ENCODE measurements around the gene KIF6. TPM values are rescaled to one million over a fixed set of nuclear protein-coding genes. Genes with fewer than 3 reads are reported as not detected.

Gene KIF6
- polyA plus RNA-seq, 1 donor (not counting 4 experiments of a cell fraction or from before 2014, with no cell fraction given): 0.14 TPM

DNA sequence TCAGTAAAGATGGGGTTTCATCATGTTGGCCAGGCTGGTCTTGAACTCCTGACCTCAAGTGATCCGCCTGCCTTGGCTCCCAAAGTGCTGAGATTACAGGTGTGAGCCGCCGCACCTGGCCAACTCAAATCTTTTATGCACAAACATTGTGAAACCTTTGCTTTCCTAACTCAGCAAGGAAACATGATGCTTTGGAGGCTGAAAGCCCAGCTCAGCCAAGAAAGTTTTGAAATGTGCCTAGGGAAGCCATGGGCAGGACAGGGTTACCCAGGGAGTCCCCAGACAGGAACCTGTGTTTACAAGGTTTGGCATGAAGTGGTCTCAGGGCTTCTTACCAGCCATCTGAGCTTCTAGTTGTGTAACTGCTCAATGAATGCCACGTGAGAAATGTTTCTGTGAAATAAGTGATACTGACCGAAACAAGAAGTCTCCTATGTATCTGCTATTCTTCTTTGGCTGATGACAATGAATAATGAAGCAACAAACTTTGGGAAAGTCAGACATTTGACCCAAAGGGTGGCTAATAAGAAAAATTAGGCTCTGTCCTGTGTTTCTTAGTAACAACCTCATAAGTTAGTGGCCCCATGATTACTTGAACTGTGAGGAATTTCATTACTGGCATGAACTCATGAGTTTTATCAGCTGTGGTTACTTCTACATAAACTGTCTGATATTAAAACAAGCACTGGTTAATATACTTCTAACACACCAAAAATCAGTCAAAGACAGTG lies 163.5 kb downstream of the KIF6 start:
- Histone ChIP-seq H3K36me3 (ENCODE audit: control insufficient read depth in 2 of 2, extremely low read depth in 1 of 2, insufficient read depth in 2 of 2, low read length in 2 of 2) (no peaks in the 10 kb centered on the region), H3K9ac (ENCODE audit: control insufficient read depth, extremely low read depth, insufficient read depth, low read length) (no peak overlapping the region), H3K9me1 (ENCODE audit: control insufficient read depth, extremely low read depth, insufficient read depth, low read length) (no peaks in the 10 kb centered on the region), H3K79me2 (ENCODE audit: control insufficient read depth, insufficient read depth, low read length) (no peaks in the 10 kb centered on the region), H3K27ac (ENCODE audit: control insufficient read depth, insufficient read depth, low read length) (no peak overlapping the region), H2AFZ (ENCODE audit: control insufficient read depth, low read length) (no peak overlapping the region), H3K4me1 (ENCODE audit: control insufficient read depth, extremely low read depth, insufficient read depth, low read length) (no peaks in the 10 kb centered on the region), H3K4me3 (ENCODE audit: control insufficient read depth in 2 of 3, extremely low read depth in 1 of 3, insufficient read depth in 2 of 3, low read depth in 1 of 3, low read length in 3 of 3) (no peak overlapping the region), H3K9me3 (ENCODE audit: control insufficient read depth, low read depth, low read length) (no peaks in the 10 kb centered on the region), H3K27me3 (ENCODE audit: control insufficient read depth, extremely low read depth, insufficient read depth, low read length) (no peaks in the 10 kb centered on the region), H4K20me1 (ENCODE audit: control insufficient read depth, extremely low read depth, insufficient read depth, low read length) (no peaks in the 10 kb centered on the region), H3K4me2 (ENCODE audit: control insufficient read depth, extremely low read depth, insufficient read depth, low read depth, low read length) (no peak overlapping the region)
- no peak for DNase-seq (ENCODE audit: low read depth, low spot score)
- dilution Hi-C loops (cut with MboI; ENCODE audit: extremely low pct_ligation_motif_present, low sequenced_read_pairs): no loop called here
- no peak for FAIRE-seq
- TF ChIP-seq, protein P1, sequence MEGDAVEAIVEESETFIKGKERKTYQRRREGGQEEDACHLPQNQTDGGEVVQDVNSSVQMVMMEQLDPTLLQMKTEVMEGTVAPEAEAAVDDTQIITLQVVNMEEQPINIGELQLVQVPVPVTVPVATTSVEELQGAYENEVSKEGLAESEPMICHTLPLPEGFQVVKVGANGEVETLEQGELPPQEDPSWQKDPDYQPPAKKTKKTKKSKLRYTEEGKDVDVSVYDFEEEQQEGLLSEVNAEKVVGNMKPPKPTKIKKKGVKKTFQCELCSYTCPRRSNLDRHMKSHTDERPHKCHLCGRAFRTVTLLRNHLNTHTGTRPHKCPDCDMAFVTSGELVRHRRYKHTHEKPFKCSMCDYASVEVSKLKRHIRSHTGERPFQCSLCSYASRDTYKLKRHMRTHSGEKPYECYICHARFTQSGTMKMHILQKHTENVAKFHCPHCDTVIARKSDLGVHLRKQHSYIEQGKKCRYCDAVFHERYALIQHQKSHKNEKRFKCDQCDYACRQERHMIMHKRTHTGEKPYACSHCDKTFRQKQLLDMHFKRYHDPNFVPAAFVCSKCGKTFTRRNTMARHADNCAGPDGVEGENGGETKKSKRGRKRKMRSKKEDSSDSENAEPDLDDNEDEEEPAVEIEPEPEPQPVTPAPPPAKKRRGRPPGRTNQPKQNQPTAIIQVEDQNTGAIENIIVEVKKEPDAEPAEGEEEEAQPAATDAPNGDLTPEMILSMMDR (optimal IDR thresholded peaks at IDR 0.05 in 1 of 3, IDR thresholded peaks at IDR 0.05 in 1 of 3, conservative IDR thresholded peaks at IDR 0.05 in 1 of 3; ENCODE audit: extremely low read depth in 1 of 3, insufficient read depth in 2 of 3, low read length in 3 of 3): no peak
- no peak for TF ChIP-seq EZH2 (IDR thresholded peaks at IDR 0.05; ENCODE audit: low read length)

DNA sequence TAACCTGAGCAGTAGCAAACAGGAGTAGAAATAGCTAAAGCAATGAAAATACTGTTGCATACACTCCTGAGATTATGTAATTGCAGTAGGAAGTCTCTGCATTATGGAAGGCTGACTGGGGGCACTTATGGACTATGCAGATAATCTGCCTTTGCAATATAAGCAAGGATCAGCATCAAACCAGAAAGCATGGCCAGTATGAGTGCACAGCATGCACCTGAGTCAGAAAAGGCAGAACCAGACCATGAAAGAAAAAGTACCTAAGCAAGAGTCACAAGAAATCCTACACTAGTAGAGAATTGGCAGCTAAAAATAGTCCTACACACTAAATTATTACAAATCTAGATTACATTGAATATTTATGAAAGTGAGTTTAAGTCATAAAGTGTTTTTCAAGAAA lies 164.3 kb downstream of the KIF6 start:
- Histone ChIP-seq H3K9ac (ENCODE audit: control insufficient read depth, extremely low read depth, insufficient read depth, low read length) (no peak overlapping the region), H3K36me3 (ENCODE audit: control insufficient read depth in 2 of 2, extremely low read depth in 1 of 2, insufficient read depth in 2 of 2, low read length in 2 of 2) (no peaks in the 10 kb centered on the region), H3K9me1 (ENCODE audit: control insufficient read depth, extremely low read depth, insufficient read depth, low read length) (no peaks in the 10 kb centered on the region), H3K4me3 (ENCODE audit: control insufficient read depth in 2 of 3, extremely low read depth in 1 of 3, insufficient read depth in 2 of 3, low read depth in 1 of 3, low read length in 3 of 3) (no peak overlapping the region), H2AFZ (ENCODE audit: control insufficient read depth, low read length) (no peak overlapping the region), H3K9me3 (ENCODE audit: control insufficient read depth, low read depth, low read length) (no peaks in the 10 kb centered on the region), H3K4me1 (ENCODE audit: control insufficient read depth, extremely low read depth, insufficient read depth, low read length) (no peaks in the 10 kb centered on the region), H3K79me2 (ENCODE audit: control insufficient read depth, insufficient read depth, low read length) (no peaks in the 10 kb centered on the region), H3K4me2 (ENCODE audit: control insufficient read depth, extremely low read depth, insufficient read depth, low read depth, low read length) (no peak overlapping the region), H4K20me1 (ENCODE audit: control insufficient read depth, extremely low read depth, insufficient read depth, low read length) (no peaks in the 10 kb centered on the region), H3K27ac (ENCODE audit: control insufficient read depth, insufficient read depth, low read length) (no peak overlapping the region), H3K27me3 (ENCODE audit: control insufficient read depth, extremely low read depth, insufficient read depth, low read length) (no peaks in the 10 kb centered on the region)
- FAIRE-seq: no peak
- no peak for DNase-seq (ENCODE audit: low read depth, low spot score)
- dilution Hi-C loops (cut with MboI; ENCODE audit: extremely low pct_ligation_motif_present, low sequenced_read_pairs): no loop called here
- TF ChIP-seq, protein P1 (optimal IDR thresholded peaks at IDR 0.05 in 1 of 3, IDR thresholded peaks at IDR 0.05 in 1 of 3, conservative IDR thresholded peaks at IDR 0.05 in 1 of 3; ENCODE audit: extremely low read depth in 1 of 3, insufficient read depth in 2 of 3, low read length in 3 of 3): no peak
- TF ChIP-seq EZH2 (IDR thresholded peaks at IDR 0.05; ENCODE audit: low read length): no peak
